Loucy (cell line): ENCODE measurements around the gene RACGAP1.

Source experiments
- H2AFZ ChIP-seq: fragments of 200-600 bp; sonication (generic); 2 replicates; pipeline ENCODE4 v1.6.0; 2016; ENCODE audit warnings: antibody characterized with exemption, mild to moderate bottlenecking, low read length, moderate library complexity
- H3F3A ChIP-seq: fragments of 200-600 bp; 2 replicates; pipeline ENCODE4 v1.6.0; 2016; ENCODE audit warnings: antibody characterized with exemption, low read depth, mild to moderate bottlenecking
- H3K27me3 ChIP-seq: fragments of 200-600 bp; sonication (generic); 2 replicates; pipeline ENCODE4 v1.6.1; 2014; ENCODE audit warnings: low read length, mild to moderate bottlenecking; ENCODE audit not compliant: insufficient read depth, poor library complexity, severe bottlenecking
- H3K36me3 ChIP-seq: fragments of 200-600 bp; sonication (generic); 2 replicates; pipeline ENCODE4 v1.6.1; 2016; ENCODE audit warnings: low read length; ENCODE audit not compliant: insufficient read depth
- H3K4me1 ChIP-seq: fragments of 200-600 bp; sonication (generic); 2 replicates; pipeline ENCODE4 v1.5.1; 2014; ENCODE audit warnings: low read length, mild to moderate bottlenecking; ENCODE audit not compliant: insufficient read depth, poor library complexity, severe bottlenecking
- H3K4me2 ChIP-seq: fragments of 200-600 bp; sonication (generic); 2 replicates; pipeline ENCODE4 v1.6.0; 2014; ENCODE audit warnings: antibody characterized with exemption, low read length, low read depth, mild to moderate bottlenecking; ENCODE audit not compliant: poor library complexity, severe bottlenecking
- H3K4me3 ChIP-seq: fragments of 200-600 bp; sonication (generic); 2 replicates; pipeline ENCODE4 v1.5.1; 2014; ENCODE audit warnings: low read length, mild to moderate bottlenecking, mixed read lengths; ENCODE audit not compliant: poor library complexity, severe bottlenecking
- H3K79me2 ChIP-seq: fragments of 200-600 bp; sonication (generic); 2 replicates; pipeline ENCODE4 v1.6.1; 2014; ENCODE audit warnings: low read length; ENCODE audit not compliant: insufficient read depth
- H3K9ac ChIP-seq: fragments of 200-600 bp; sonication (generic); 2 replicates; pipeline ENCODE4 v1.6.0; 2014; ENCODE audit warnings: mild to moderate bottlenecking, low read depth, low read length, moderate library complexity; ENCODE audit not compliant: poor library complexity, severe bottlenecking
- H3K9me2 ChIP-seq: fragments of 200-600 bp; sonication (generic); replicated peaks from 2 replicates; pipeline ENCODE4 v1.6.1; 2016; ENCODE audit warnings: low read depth, low read length, mixed read lengths
- H3K9me3 ChIP-seq: fragments of 200-600 bp; sonication (generic); 2 replicates; pipeline ENCODE4 v1.6.1; 2014; ENCODE audit warnings: mild to moderate bottlenecking, antibody characterized with exemption, low read length, low read depth; ENCODE audit not compliant: insufficient read depth
- H4K20me1 ChIP-seq: fragments of 200-600 bp; sonication (generic); 2 replicates; pipeline ENCODE4 v1.6.0; 2014; ENCODE audit warnings: antibody characterized with exemption, low read length, mild to moderate bottlenecking; ENCODE audit not compliant: insufficient read depth, poor library complexity, severe bottlenecking
- EZH2phosphoT487 ChIP-seq: fragments of 200-600 bp; IDR thresholded peaks from 2 replicates; pipeline ENCODE4 v1.6.1; 2018; ENCODE audit warnings: antibody characterized with exemption, mild to moderate bottlenecking, moderate library complexity, borderline replicate concordance
- TF ChIP-seq, protein P1 (sequence below): fragments of 200-600 bp; sonication (generic); conservative IDR thresholded peaks from 2 replicates; pipeline ENCODE4 v1.5.1; 2014; ENCODE audit warnings: mild to moderate bottlenecking, antibody characterized with exemption, low read length

Gene RACGAP1

DNA sequence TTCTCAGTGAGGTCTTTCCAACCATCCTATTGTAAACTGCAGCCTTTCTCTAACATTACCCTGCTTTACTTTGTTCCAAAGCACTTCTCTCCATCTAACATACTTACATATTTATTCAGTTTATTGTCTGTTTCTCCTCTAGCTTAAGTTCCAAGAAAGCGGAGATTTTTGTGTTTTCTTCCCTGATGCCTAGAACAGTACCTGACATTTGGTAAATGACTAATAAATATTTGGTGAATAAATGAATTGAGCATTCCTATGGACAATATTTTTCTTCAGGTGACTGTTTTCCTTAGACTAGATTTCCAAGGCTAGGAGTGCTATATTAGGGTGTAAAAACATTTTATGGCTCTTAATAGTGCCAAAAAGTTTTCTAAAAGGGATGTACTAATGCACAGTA lies 2.4 kb downstream of the RACGAP1 start:
- peak overlapping the region; percentile 81 for H3K4me2 ChIP-seq

DNA sequence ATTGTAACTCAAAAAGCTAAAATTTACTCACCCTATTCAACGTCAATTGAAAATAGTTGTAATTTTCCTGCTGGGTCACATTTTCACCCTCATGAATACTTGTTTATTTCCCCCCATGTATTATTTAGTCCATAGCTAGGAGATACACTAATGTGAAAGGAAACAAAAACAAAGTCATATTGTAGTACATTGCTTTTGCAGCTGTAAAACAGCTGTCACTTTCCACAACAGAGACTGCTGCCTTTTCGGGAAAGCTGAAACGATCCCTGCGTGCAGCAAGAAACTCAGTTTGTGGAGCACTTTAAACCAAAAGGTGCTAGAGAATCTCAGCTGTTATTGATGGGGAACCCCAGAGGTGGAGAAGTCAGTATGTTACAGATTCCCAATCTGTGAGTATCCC lies 4.3 kb downstream of the RACGAP1 start:
- H3K9me3 ChIP-seq = no peaks in the 10 kb centered on the region
- H3K27me3 ChIP-seq = peaks cover 7% of the 10 kb centered on the region
- no peaks in the 10 kb centered on the region for H3K9me2 ChIP-seq
- H3K9ac ChIP-seq = peak overlapping the region; percentile 54
- no peak overlapping the region for H2AFZ ChIP-seq
- H4K20me1 ChIP-seq = peaks cover 51% of the 10 kb centered on the region
- H3K4me3 ChIP-seq = peak overlapping the region; percentile 97
- no peak for TF ChIP-seq EZH2phosphoT487
- TF ChIP-seq, protein P1, sequence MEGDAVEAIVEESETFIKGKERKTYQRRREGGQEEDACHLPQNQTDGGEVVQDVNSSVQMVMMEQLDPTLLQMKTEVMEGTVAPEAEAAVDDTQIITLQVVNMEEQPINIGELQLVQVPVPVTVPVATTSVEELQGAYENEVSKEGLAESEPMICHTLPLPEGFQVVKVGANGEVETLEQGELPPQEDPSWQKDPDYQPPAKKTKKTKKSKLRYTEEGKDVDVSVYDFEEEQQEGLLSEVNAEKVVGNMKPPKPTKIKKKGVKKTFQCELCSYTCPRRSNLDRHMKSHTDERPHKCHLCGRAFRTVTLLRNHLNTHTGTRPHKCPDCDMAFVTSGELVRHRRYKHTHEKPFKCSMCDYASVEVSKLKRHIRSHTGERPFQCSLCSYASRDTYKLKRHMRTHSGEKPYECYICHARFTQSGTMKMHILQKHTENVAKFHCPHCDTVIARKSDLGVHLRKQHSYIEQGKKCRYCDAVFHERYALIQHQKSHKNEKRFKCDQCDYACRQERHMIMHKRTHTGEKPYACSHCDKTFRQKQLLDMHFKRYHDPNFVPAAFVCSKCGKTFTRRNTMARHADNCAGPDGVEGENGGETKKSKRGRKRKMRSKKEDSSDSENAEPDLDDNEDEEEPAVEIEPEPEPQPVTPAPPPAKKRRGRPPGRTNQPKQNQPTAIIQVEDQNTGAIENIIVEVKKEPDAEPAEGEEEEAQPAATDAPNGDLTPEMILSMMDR = no peak
- H3K36me3 ChIP-seq = peaks cover 6% of the 10 kb centered on the region; the same call in 1 of the 2 replicates
- peaks cover 78% of the 10 kb centered on the region for H3K4me1 ChIP-seq
- no peaks in the 10 kb centered on the region for H3F3A ChIP-seq
- H3K79me2 ChIP-seq = peaks cover 93% of the 10 kb centered on the region
- peak overlapping the region; percentile 81 for H3K4me2 ChIP-seq

More for the DNA sequence above, 2.4 kb downstream of the RACGAP1 start:
- Histone ChIP-seq H3K4me3 (peak overlapping the region; percentile 97), H2AFZ (no peak overlapping the region), H4K20me1 (peaks cover 37% of the 10 kb centered on the region), H3F3A (no peaks in the 10 kb centered on the region), H3K9ac (peak overlapping the region; percentile 97), H3K36me3 (no peaks in the 10 kb centered on the region), H3K9me3 (no peaks in the 10 kb centered on the region), H3K79me2 (peaks cover 74% of the 10 kb centered on the region), H3K27me3 (peaks cover 7% of the 10 kb centered on the region), H3K9me2 (no peaks in the 10 kb centered on the region), H3K4me1 (peaks cover 65% of the 10 kb centered on the region)
- TF ChIP-seq, protein P1 = no peak
- TF ChIP-seq EZH2phosphoT487 = no peak

DNA sequence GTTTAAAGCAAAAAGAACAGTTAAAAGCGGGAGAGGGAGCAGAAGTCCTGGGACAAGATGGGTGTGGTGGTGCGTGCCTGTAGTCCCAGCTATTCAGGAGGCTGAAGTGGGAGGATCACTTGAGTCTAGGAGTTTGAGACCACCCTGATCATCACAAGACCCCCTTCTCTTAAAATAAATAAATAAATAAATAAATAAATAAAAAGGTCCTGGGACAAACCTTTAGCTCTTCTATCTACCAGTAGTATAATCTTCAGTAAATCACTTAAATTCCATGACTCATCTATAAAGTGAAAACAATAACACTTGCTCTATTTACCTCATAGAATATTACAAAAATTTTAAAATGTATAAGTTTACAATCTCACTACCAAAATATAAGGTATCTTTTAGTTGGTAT lies 5.8 kb downstream of the RACGAP1 start:
- H3K27me3 ChIP-seq = peaks cover 1% of the 10 kb centered on the region
- H3K9me3 ChIP-seq = no peaks in the 10 kb centered on the region
- H3K4me1 ChIP-seq = peaks cover 71% of the 10 kb centered on the region
- TF ChIP-seq, protein P1 = no peak
- no peak for TF ChIP-seq EZH2phosphoT487
- H3F3A ChIP-seq = no peaks in the 10 kb centered on the region
- H4K20me1 ChIP-seq = peaks cover 51% of the 10 kb centered on the region
- peak overlapping the region; percentile 97 for H3K4me3 ChIP-seq
- peak overlapping the region; percentile 81 for H3K4me2 ChIP-seq
- H3K79me2 ChIP-seq = peaks cover 98% of the 10 kb centered on the region
- no peaks in the 10 kb centered on the region for H3K9me2 ChIP-seq
- H2AFZ ChIP-seq = no peak overlapping the region
- peaks cover 18% of the 10 kb centered on the region for H3K36me3 ChIP-seq
- H3K9ac ChIP-seq = peak overlapping the region; percentile 9
